ENCODE data around the gene KRT3.

Gene KRT3

GRCh38 chr12:52778833-52779232 is 17.1 kb downstream of the KRT3 start:
- Histone ChIP-seq H3K9ac (ENCODE audit: low read depth, low read length) (no peak overlapping the region), H3K27me3 (ENCODE audit: insufficient read depth, low read length, poor library complexity) (peaks cover 21% of the 10 kb centered on the region), H3K4me2 (ENCODE audit: insufficient read depth, low read length) (no peak overlapping the region), H3K27ac (ENCODE audit: low read length) (no peak overlapping the region), H3K4me3 (ENCODE audit: low read depth in 1 of 2, low read length in 2 of 2) (no peak overlapping the region), H3K9me3 (ENCODE audit: insufficient read depth, low read length, severe bottlenecking) (no peaks in the 10 kb centered on the region), H3K36me3 (ENCODE audit: insufficient read depth, low read length) (no peaks in the 10 kb centered on the region), H4K20me1 (ENCODE audit: insufficient read depth, low read length) (peaks cover 2% of the 10 kb centered on the region; the same call in 1 of the 2 replicates), H2AFZ (ENCODE audit: low read depth, low read length) (no peak overlapping the region), H3K4me1 (ENCODE audit: insufficient read depth, low read length) (no peaks in the 10 kb centered on the region), H3K79me2 (ENCODE audit: insufficient read depth, low read length) (no peaks in the 10 kb centered on the region)
- TF ChIP-seq EZH2 (IDR thresholded peaks at IDR 0.05; ENCODE audit: borderline replicate concordance, low read depth, low read length, severe bottlenecking) = no peak
- TF ChIP-seq, protein P1, sequence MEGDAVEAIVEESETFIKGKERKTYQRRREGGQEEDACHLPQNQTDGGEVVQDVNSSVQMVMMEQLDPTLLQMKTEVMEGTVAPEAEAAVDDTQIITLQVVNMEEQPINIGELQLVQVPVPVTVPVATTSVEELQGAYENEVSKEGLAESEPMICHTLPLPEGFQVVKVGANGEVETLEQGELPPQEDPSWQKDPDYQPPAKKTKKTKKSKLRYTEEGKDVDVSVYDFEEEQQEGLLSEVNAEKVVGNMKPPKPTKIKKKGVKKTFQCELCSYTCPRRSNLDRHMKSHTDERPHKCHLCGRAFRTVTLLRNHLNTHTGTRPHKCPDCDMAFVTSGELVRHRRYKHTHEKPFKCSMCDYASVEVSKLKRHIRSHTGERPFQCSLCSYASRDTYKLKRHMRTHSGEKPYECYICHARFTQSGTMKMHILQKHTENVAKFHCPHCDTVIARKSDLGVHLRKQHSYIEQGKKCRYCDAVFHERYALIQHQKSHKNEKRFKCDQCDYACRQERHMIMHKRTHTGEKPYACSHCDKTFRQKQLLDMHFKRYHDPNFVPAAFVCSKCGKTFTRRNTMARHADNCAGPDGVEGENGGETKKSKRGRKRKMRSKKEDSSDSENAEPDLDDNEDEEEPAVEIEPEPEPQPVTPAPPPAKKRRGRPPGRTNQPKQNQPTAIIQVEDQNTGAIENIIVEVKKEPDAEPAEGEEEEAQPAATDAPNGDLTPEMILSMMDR (IDR thresholded peaks at IDR 0.05; ENCODE audit: borderline replicate concordance, extremely low read depth, low read length, poor library complexity, severe bottlenecking) = no peak
- no peak for DNase-seq
- no peak for ATAC-seq (ENCODE audit: insufficient read depth, low read depth)

- Histone ChIP-seq H3K79me2 (ENCODE audit: insufficient read depth, low read length) (no peaks in the 10 kb centered on the region), H3K9me3 (ENCODE audit: insufficient read depth, low read length, severe bottlenecking) (no peaks in the 10 kb centered on the region), H3K4me3 (ENCODE audit: low read depth in 1 of 2, low read length in 2 of 2) (no peak overlapping the region), H3K4me1 (ENCODE audit: insufficient read depth, low read length) (no peaks in the 10 kb centered on the region), H4K20me1 (ENCODE audit: insufficient read depth, low read length) (0 out of 2 replicates have a peak, but pooled peaks cover 2% of the 10 kb centered on the region), H3K27me3 (ENCODE audit: insufficient read depth, low read length, poor library complexity) (peaks cover 20% of the 10 kb centered on the region), H3K9ac (ENCODE audit: low read depth, low read length) (no peak overlapping the region), H3K4me2 (ENCODE audit: insufficient read depth, low read length) (no peak overlapping the region), H3K36me3 (ENCODE audit: insufficient read depth, low read length) (no peaks in the 10 kb centered on the region), H3K27ac (ENCODE audit: low read length) (no peak overlapping the region), H2AFZ (ENCODE audit: low read depth, low read length) (no peak overlapping the region)
- TF ChIP-seq, protein P1 (IDR thresholded peaks at IDR 0.05; ENCODE audit: borderline replicate concordance, extremely low read depth, low read length, poor library complexity, severe bottlenecking) = no peak
- no peak for TF ChIP-seq EZH2 (IDR thresholded peaks at IDR 0.05; ENCODE audit: borderline replicate concordance, low read depth, low read length, severe bottlenecking)
- ATAC-seq (ENCODE audit: insufficient read depth, low read depth) = no peak
- DNase-seq = no peak
Measured at GRCh38 chr12:52777566-52777965, 18.4 kb downstream of the KRT3 start.

- Histone ChIP-seq H2AFZ (ENCODE audit: low read depth, low read length) (no peak within 1 kb of the TSS), H3K4me2 (ENCODE audit: insufficient read depth, low read length) (no peak within 1 kb of the TSS), H3K27me3 (ENCODE audit: insufficient read depth, low read length, poor library complexity) (peaks cover 17% of the 10 kb centered on the region), H3K4me1 (ENCODE audit: insufficient read depth, low read length) (no peaks in the 10 kb centered on the region), H3K4me3 (ENCODE audit: low read depth in 1 of 2, low read length in 2 of 2) (no peak within 1 kb of the TSS), H4K20me1 (ENCODE audit: insufficient read depth, low read length) (0 out of 2 replicates have a peak, but pooled peaks cover 2% of the 10 kb centered on the region), H3K9me3 (ENCODE audit: insufficient read depth, low read length, severe bottlenecking) (no peaks in the 10 kb centered on the region), H3K36me3 (ENCODE audit: insufficient read depth, low read length) (no peaks in the 10 kb centered on the region), H3K79me2 (ENCODE audit: insufficient read depth, low read length) (no peaks in the 10 kb centered on the region), H3K27ac (ENCODE audit: low read length) (no peak within 1 kb of the TSS), H3K9ac (ENCODE audit: low read depth, low read length) (no peak within 1 kb of the TSS)
- DNase-seq (no peak), ATAC-seq (ENCODE audit: insufficient read depth, low read depth) (no peak)
- no peak for TF ChIP-seq EZH2 (IDR thresholded peaks at IDR 0.05; ENCODE audit: borderline replicate concordance, low read depth, low read length, severe bottlenecking)
- TF ChIP-seq, protein P1 (IDR thresholded peaks at IDR 0.05; ENCODE audit: borderline replicate concordance, extremely low read depth, low read length, poor library complexity, severe bottlenecking) = no peak
Measured at GRCh38 chr12:52776913-52777395, 19.0 kb downstream of the KRT3 start, which contains the start of gene KRT76. KRT76 (minus strand) TSS chr12:52777345; CDS start chr12:52777291, 54 bp downstream.
